ENCODE measurements around the gene CHRD.

CHRD gene

DNA sequence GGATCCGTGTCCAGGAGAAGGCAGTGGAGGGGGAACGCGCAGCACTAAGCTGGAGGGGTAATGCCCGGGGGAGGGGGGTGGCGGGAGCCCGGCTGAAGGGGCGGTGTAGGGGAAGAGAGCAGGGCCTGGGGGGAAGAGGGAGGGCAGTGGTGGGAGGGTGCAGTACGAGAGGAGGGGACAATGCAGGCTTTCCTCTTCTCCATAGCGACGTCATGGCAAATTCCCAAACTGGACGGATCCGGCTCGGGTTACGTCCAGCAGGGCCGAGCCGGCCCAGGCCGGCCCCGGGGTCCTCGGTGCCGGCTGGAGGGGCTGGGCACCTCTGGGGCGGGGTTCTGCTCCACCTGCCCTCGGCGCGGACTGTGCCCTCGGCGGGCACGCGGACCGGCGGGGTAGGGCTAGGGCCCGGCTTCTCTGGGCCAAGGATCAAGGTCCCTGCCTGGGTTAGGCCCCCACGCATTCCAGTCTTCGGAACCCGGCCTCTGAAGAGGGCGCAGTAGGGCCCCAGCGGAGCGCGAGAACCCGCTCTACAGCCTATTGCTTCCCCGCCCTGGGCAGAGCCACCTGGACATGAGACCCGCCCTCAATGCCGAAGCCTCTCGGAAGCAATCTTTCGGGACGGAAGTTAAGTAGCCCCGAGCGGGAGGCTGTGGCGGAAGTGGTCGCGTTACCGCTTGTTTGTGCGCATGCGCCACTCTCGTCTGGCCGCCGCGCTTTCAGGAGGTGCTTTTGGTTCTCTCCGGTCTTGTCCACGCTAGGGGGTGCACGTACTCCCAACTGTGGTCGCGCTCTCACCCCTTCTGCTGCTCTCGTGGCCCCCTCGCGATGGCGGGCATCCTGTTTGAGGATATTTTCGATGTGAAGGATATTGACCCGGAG lies 16.9 kb upstream of the CHRD start:
- H3K4me1 ChIP-seq (ENCODE audit: insufficient read depth, insufficient read length), result peaks cover 15% of the 10 kb centered on the region
- peak overlapping the region; percentile 94 for H3K4me3 ChIP-seq (ENCODE audit: insufficient read length, low read depth)
- H3K36me3 ChIP-seq (ENCODE audit: insufficient read depth, insufficient read length, low read length), result peaks cover 52% of the 10 kb centered on the region
- H3K9me3 ChIP-seq (ENCODE audit: insufficient read depth, low read length), result no peaks in the 10 kb centered on the region
- DNase-seq (ENCODE audit: low read depth, low spot score), result peak; percentile 96
- no peaks in the 10 kb centered on the region for H3K27me3 ChIP-seq (ENCODE audit: insufficient read depth, insufficient read length)
- TF ChIP-seq YY1 (IDR thresholded peaks at IDR 0.05; ENCODE audit: insufficient read depth, insufficient read length), result peak; percentile 11
- no peak for TF ChIP-seq ZNF274 (IDR thresholded peaks at IDR 0.05; ENCODE audit: low read depth, low read length)
- peak overlapping the region; percentile 92 for H3K9ac ChIP-seq (ENCODE audit: insufficient read length, low read depth)

DNA sequence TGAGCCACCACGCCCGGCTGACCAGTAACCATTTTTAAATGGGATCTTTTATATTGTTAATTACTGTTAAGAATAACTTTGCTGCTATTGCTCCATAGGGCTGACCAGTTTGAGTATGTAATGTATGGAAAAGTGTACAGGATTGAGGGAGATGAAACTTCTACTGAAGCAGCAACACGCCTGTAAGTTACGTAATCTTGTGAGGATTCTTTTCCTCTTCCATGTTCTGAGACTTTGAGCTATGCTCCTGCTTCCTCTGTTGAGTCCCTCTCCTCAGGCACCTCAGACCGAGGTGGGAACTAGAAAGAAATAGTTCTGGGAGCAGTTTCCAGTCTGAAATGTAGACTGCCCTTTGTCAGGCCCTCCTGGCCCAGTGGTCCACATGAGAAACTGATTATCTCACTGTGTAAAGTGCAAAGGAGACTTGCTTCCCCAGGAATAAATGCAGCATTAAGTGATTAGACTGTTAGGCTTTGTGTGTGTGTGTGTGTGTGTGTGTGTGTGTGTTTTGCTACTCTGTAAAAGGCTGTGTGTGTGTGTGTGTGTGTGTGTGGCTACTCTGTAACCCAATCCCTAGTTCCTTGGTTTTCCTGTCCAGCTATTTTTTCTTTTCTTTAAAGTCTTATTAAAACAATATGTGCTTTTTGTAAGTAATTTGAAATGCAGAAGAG lies 13.1 kb upstream of the CHRD start:
- Histone ChIP-seq H3K27me3 (ENCODE audit: insufficient read depth, insufficient read length) (no peaks in the 10 kb centered on the region), H3K9me3 (ENCODE audit: insufficient read depth, low read length) (no peaks in the 10 kb centered on the region), H3K36me3 (ENCODE audit: insufficient read depth, insufficient read length, low read length) (peaks cover 60% of the 10 kb centered on the region), H3K4me3 (ENCODE audit: insufficient read length, low read depth) (no peak overlapping the region), H3K4me1 (ENCODE audit: insufficient read depth, insufficient read length) (no peaks in the 10 kb centered on the region), H3K9ac (ENCODE audit: insufficient read length, low read depth) (no peak overlapping the region)
- TF ChIP-seq SUZ12 (IDR thresholded peaks at IDR 0.05; ENCODE audit: extremely low read depth, insufficient read depth, insufficient read length), result no peak
- no peak for TF ChIP-seq YY1 (IDR thresholded peaks at IDR 0.05; ENCODE audit: insufficient read depth, insufficient read length)
- TF ChIP-seq ZNF274 (IDR thresholded peaks at IDR 0.05; ENCODE audit: low read depth, low read length), result no peak
- DNase-seq (ENCODE audit: low read depth, low spot score), result no peak

DNA sequence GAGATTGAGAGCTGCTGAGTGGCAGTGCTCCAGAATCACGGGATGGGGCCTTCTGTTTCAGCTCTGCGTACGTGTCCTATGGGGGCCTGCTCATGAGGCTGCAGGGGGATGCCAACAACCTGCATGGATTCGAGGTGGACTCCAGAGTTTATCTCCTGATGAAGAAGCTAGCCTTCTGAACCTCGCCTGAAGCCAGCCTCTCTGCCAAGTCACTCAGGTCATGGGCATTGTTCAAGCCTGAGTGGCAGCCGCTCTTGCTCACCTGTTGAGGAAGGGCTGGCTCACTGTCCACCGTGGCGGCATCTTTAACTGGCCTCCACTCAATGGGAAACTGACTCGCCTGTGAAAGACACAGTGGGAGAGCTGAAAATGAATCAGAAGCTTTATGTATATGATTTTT lies 11.7 kb upstream of the CHRD start:
- Histone ChIP-seq H3K4me1 (ENCODE audit: insufficient read depth, insufficient read length) (peaks cover 2% of the 10 kb centered on the region), H3K9ac (ENCODE audit: insufficient read length, low read depth) (no peak overlapping the region), H3K9me3 (ENCODE audit: insufficient read depth, low read length) (no peaks in the 10 kb centered on the region), H3K36me3 (ENCODE audit: insufficient read depth, insufficient read length, low read length) (peaks cover 66% of the 10 kb centered on the region), H3K27me3 (ENCODE audit: insufficient read depth, insufficient read length) (no peaks in the 10 kb centered on the region), H3K4me3 (ENCODE audit: insufficient read length, low read depth) (no peak overlapping the region)
- no peak for DNase-seq (ENCODE audit: low read depth, low spot score)
- TF ChIP-seq YY1 (IDR thresholded peaks at IDR 0.05; ENCODE audit: insufficient read depth, insufficient read length) (no peak), SUZ12 (IDR thresholded peaks at IDR 0.05; ENCODE audit: extremely low read depth, insufficient read depth, insufficient read length) (no peak), ZNF274 (IDR thresholded peaks at IDR 0.05; ENCODE audit: low read depth, low read length) (no peak)

DNA sequence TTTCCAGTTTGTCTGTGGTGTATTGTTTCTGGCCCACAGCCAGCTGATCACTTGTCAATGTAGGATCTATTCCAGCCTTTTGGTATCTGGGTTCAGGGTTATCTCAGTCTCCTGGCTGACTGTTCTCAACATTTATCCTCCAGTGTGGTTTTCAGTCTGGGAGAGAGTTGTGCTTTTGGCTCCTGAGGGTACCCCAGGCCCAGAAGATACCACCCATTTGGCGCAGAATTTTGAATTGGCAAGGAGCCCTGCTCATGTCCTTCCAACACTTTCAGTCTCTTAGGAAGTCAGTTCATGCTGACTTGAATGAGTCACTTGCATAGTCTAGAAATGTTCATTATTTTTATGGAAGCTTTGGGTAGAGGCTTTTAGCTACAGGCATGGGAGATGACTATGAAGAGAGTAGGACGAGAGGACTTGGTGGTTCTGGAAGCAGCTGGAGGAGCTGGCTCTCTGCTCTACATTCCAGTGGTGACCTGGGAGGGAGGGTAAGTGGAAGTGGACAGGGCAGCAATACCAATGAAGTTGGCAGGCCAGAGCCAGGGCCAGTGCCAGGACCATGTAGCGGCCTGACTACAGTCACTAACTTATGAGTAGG lies 11.2 kb upstream of the CHRD start:
- no peak for TF ChIP-seq SUZ12 (IDR thresholded peaks at IDR 0.05; ENCODE audit: extremely low read depth, insufficient read depth, insufficient read length)
- no peak for TF ChIP-seq ZNF274 (IDR thresholded peaks at IDR 0.05; ENCODE audit: low read depth, low read length)
- no peak for TF ChIP-seq YY1 (IDR thresholded peaks at IDR 0.05; ENCODE audit: insufficient read depth, insufficient read length)
- H3K4me3 ChIP-seq (ENCODE audit: insufficient read length, low read depth), result no peak overlapping the region
- H3K4me1 ChIP-seq (ENCODE audit: insufficient read depth, insufficient read length), result peaks cover 2% of the 10 kb centered on the region
- no peak for DNase-seq (ENCODE audit: low read depth, low spot score)
- no peaks in the 10 kb centered on the region for H3K9me3 ChIP-seq (ENCODE audit: insufficient read depth, low read length)
- no peaks in the 10 kb centered on the region for H3K27me3 ChIP-seq (ENCODE audit: insufficient read depth, insufficient read length)
- H3K9ac ChIP-seq (ENCODE audit: insufficient read length, low read depth), result no peak overlapping the region
- H3K36me3 ChIP-seq (ENCODE audit: insufficient read depth, insufficient read length, low read length), result peaks cover 62% of the 10 kb centered on the region

DNA sequence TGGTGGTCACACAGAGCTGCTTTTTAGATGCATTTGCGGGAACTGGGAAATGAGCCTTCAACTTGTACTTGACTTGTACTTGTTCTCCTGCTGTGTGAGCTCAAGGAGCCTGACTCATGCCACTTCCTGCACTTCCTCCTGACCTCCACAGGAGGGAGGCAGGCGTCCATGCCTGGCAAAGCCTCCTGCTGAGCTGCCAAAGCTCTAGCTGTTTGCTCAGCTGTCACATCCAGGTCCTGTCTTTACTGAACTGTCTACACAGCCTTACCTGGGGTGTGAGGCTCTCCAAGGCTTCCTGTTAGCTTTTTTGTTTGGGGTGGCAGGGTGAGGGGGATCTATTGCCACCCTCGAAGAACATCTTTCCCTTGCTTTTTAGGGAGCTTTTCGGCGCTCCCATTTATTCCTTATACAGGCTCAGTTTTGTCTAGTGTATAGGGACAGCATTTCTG lies 8.3 kb upstream of the CHRD start:
- Histone ChIP-seq H3K9ac (ENCODE audit: insufficient read length, low read depth) (no peak overlapping the region), H3K36me3 (ENCODE audit: insufficient read depth, insufficient read length, low read length) (peaks cover 38% of the 10 kb centered on the region), H3K9me3 (ENCODE audit: insufficient read depth, low read length) (no peaks in the 10 kb centered on the region), H3K4me3 (ENCODE audit: insufficient read length, low read depth) (no peak overlapping the region), H3K4me1 (ENCODE audit: insufficient read depth, insufficient read length) (peaks cover 9% of the 10 kb centered on the region), H3K27me3 (ENCODE audit: insufficient read depth, insufficient read length) (no peaks in the 10 kb centered on the region)
- TF ChIP-seq YY1 (IDR thresholded peaks at IDR 0.05; ENCODE audit: insufficient read depth, insufficient read length), result no peak
- TF ChIP-seq SUZ12 (IDR thresholded peaks at IDR 0.05; ENCODE audit: extremely low read depth, insufficient read depth, insufficient read length), result no peak
- no peak for TF ChIP-seq ZNF274 (IDR thresholded peaks at IDR 0.05; ENCODE audit: low read depth, low read length)
- DNase-seq (ENCODE audit: low read depth, low spot score), result peak; percentile 91

DNA sequence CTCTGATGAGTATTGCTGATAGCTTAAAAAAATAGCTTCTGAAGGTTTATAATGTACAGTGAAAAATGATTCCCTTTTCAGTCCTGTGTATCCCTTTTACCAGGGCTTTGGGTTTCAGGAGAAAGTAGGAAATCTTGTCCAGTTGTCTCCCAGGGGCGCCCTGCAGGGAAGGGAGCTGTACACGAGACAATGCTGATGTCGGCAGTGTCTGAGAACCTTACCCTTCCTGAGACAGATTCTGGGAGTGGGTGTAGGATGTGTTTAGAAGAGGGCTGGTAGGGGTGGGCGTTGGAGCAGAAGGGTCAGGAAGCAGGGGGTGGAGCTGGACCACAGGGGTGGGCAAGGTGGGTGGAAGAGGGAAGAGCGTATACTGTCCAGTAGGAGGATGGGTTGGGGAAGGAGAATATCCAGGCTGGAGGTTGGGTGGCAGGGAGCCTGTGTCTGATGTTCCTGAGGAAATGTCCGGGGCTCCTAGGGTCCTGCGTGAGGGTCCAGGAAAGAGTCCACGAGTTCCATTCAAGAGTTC lies 7.5 kb upstream of the CHRD start:
- no peaks in the 10 kb centered on the region for H3K27me3 ChIP-seq (ENCODE audit: insufficient read depth, insufficient read length)
- no peak overlapping the region for H3K4me3 ChIP-seq (ENCODE audit: insufficient read length, low read depth)
- H3K36me3 ChIP-seq (ENCODE audit: insufficient read depth, insufficient read length, low read length), result peaks cover 31% of the 10 kb centered on the region
- peaks cover 11% of the 10 kb centered on the region for H3K4me1 ChIP-seq (ENCODE audit: insufficient read depth, insufficient read length)
- TF ChIP-seq YY1 (IDR thresholded peaks at IDR 0.05; ENCODE audit: insufficient read depth, insufficient read length) (no peak), SUZ12 (IDR thresholded peaks at IDR 0.05; ENCODE audit: extremely low read depth, insufficient read depth, insufficient read length) (no peak), ZNF274 (IDR thresholded peaks at IDR 0.05; ENCODE audit: low read depth, low read length) (no peak)
- DNase-seq (ENCODE audit: low read depth, low spot score), result no peak
- no peaks in the 10 kb centered on the region for H3K9me3 ChIP-seq (ENCODE audit: insufficient read depth, low read length)
- H3K9ac ChIP-seq (ENCODE audit: insufficient read length, low read depth), result no peak overlapping the region

DNA sequence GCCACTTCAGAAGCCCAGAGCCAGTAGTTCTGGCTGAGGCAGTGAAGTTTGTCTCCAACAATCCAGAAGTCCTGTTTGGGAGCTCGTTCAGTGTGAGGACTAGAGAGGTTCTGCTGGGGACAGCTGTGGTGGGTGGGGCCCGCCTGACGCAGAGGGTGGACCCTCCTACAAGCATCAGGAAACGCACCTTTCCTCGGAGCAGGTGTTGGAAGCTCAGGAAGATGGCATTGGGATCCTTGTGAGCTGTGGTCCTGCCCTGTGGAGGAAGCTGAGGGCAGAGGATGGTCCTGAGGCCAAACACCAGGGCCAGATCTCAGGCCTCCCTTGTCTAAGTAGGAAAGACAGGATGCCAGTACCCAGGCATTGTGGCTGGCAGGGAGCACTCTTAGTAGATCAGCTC lies 6.9 kb upstream of the CHRD start:
- no peak overlapping the region for H3K9ac ChIP-seq (ENCODE audit: insufficient read length, low read depth)
- H3K36me3 ChIP-seq (ENCODE audit: insufficient read depth, insufficient read length, low read length), result peaks cover 27% of the 10 kb centered on the region
- H3K4me3 ChIP-seq (ENCODE audit: insufficient read length, low read depth), result no peak overlapping the region
- DNase-seq (ENCODE audit: low read depth, low spot score), result no peak
- no peaks in the 10 kb centered on the region for H3K27me3 ChIP-seq (ENCODE audit: insufficient read depth, insufficient read length)
- TF ChIP-seq YY1 (IDR thresholded peaks at IDR 0.05; ENCODE audit: insufficient read depth, insufficient read length) (no peak), ZNF274 (IDR thresholded peaks at IDR 0.05; ENCODE audit: low read depth, low read length) (no peak), SUZ12 (IDR thresholded peaks at IDR 0.05; ENCODE audit: extremely low read depth, insufficient read depth, insufficient read length) (no peak)
- no peaks in the 10 kb centered on the region for H3K9me3 ChIP-seq (ENCODE audit: insufficient read depth, low read length)
- peaks cover 14% of the 10 kb centered on the region for H3K4me1 ChIP-seq (ENCODE audit: insufficient read depth, insufficient read length)
